Measurements from ENCODE around the gene PPP3CA. TPM values are rescaled to one million over a fixed set of nuclear protein-coding genes. Genes with fewer than 3 reads are reported as not detected.

The PPP3CA gene
- total RNA-seq, 1 experiment from 2014 or later, result 33.8 TPM

GRCh38 chr4:101265816-101266172 is 81.5 kb downstream of the PPP3CA start:
- H3K27me3 ChIP-seq (replicated peaks; ENCODE audit: control insufficient read depth, insufficient read depth, low read length), result no peaks in the 10 kb centered on the region
- 0 out of 2 replicates have a peak, but pooled peaks cover 4% of the 10 kb centered on the region for H3K4me1 ChIP-seq
- Mint-ChIP-seq H3K27ac (ENCODE audit: unreplicated experiment) (no peak overlapping the region), H3K9me3 (ENCODE audit: unreplicated experiment) (no peaks in the 10 kb centered on the region), H3K27me3 (ENCODE audit: insufficient read depth, unreplicated experiment) (no peaks in the 10 kb centered on the region), H3K4me1 (ENCODE audit: low read depth, unreplicated experiment) (peaks cover 13% of the 10 kb centered on the region), H3K4me3 (ENCODE audit: unreplicated experiment) (no peak overlapping the region), H3K36me3 (ENCODE audit: insufficient read depth, unreplicated experiment) (no peaks in the 10 kb centered on the region)
- intact Hi-C loops (cut with micrococcal nuclease; ENCODE audit: unreplicated experiment), result no loop called here
- no peaks in the 10 kb centered on the region for H3K36me3 ChIP-seq (ENCODE audit: control insufficient read depth, insufficient read depth, low read length)
- no TSS peak for BruUV-seq (replicated peaks)
- CTCF ChIA-PET, result no interaction called here
- POLR2A ChIA-PET, result no interaction called here
- no peak overlapping the region for H3K4me3 ChIP-seq (ENCODE audit: low read depth, low read length)
- no peak for DNase-seq
- no peaks in the 10 kb centered on the region for H3K9me3 ChIP-seq
- TF ChIP-seq, protein P1, sequence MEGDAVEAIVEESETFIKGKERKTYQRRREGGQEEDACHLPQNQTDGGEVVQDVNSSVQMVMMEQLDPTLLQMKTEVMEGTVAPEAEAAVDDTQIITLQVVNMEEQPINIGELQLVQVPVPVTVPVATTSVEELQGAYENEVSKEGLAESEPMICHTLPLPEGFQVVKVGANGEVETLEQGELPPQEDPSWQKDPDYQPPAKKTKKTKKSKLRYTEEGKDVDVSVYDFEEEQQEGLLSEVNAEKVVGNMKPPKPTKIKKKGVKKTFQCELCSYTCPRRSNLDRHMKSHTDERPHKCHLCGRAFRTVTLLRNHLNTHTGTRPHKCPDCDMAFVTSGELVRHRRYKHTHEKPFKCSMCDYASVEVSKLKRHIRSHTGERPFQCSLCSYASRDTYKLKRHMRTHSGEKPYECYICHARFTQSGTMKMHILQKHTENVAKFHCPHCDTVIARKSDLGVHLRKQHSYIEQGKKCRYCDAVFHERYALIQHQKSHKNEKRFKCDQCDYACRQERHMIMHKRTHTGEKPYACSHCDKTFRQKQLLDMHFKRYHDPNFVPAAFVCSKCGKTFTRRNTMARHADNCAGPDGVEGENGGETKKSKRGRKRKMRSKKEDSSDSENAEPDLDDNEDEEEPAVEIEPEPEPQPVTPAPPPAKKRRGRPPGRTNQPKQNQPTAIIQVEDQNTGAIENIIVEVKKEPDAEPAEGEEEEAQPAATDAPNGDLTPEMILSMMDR (IDR thresholded peaks at IDR 0.05; ENCODE audit: insufficient read depth in 1 of 2, low read depth in 1 of 2, low read length in 1 of 2, severe bottlenecking in 1 of 2, unreplicated experiment in 1 of 2), result no peak

GRCh38 chr4:101264993-101265815 is 82.1 kb downstream of the PPP3CA start:
- ChIA-PET CTCF (no interaction called here), POLR2A (no interaction called here)
- no TSS peak for BruUV-seq (replicated peaks)
- Mint-ChIP-seq H3K27me3 (ENCODE audit: insufficient read depth, unreplicated experiment) (no peaks in the 10 kb centered on the region), H3K4me1 (ENCODE audit: low read depth, unreplicated experiment) (peaks cover 13% of the 10 kb centered on the region), H3K27ac (ENCODE audit: unreplicated experiment) (no peak overlapping the region), H3K9me3 (ENCODE audit: unreplicated experiment) (no peaks in the 10 kb centered on the region), H3K36me3 (ENCODE audit: insufficient read depth, unreplicated experiment) (no peaks in the 10 kb centered on the region), H3K4me3 (ENCODE audit: unreplicated experiment) (no peak overlapping the region)
- 0 out of 2 replicates have a peak, but pooled peaks cover 4% of the 10 kb centered on the region for H3K4me1 ChIP-seq
- intact Hi-C loops (cut with micrococcal nuclease; ENCODE audit: unreplicated experiment), result no loop called here
- H3K36me3 ChIP-seq (ENCODE audit: control insufficient read depth, insufficient read depth, low read length), result no peaks in the 10 kb centered on the region
- H3K4me3 ChIP-seq (ENCODE audit: low read depth, low read length), result no peak overlapping the region
- H3K9me3 ChIP-seq, result no peaks in the 10 kb centered on the region
- TF ChIP-seq, protein P1 (IDR thresholded peaks at IDR 0.05; ENCODE audit: insufficient read depth in 1 of 2, low read depth in 1 of 2, low read length in 1 of 2, severe bottlenecking in 1 of 2, unreplicated experiment in 1 of 2), result no peak
- no peak for DNase-seq
- no peaks in the 10 kb centered on the region for H3K27me3 ChIP-seq (replicated peaks; ENCODE audit: control insufficient read depth, insufficient read depth, low read length)

GRCh38 chr4:101264512-101264911 is 82.8 kb downstream of the PPP3CA start:
- DNase-seq, result no peak
- Mint-ChIP-seq H3K4me3 (ENCODE audit: unreplicated experiment) (no peak overlapping the region), H3K9me3 (ENCODE audit: unreplicated experiment) (no peaks in the 10 kb centered on the region), H3K4me1 (ENCODE audit: low read depth, unreplicated experiment) (peaks cover 13% of the 10 kb centered on the region), H3K27me3 (ENCODE audit: insufficient read depth, unreplicated experiment) (no peaks in the 10 kb centered on the region), H3K27ac (ENCODE audit: unreplicated experiment) (no peak overlapping the region), H3K36me3 (ENCODE audit: insufficient read depth, unreplicated experiment) (no peaks in the 10 kb centered on the region)
- Histone ChIP-seq H3K36me3 (ENCODE audit: control insufficient read depth, insufficient read depth, low read length) (no peaks in the 10 kb centered on the region), H3K9me3 (no peaks in the 10 kb centered on the region), H3K4me3 (ENCODE audit: low read depth, low read length) (no peak overlapping the region), H3K27me3 (replicated peaks; ENCODE audit: control insufficient read depth, insufficient read depth, low read length) (no peaks in the 10 kb centered on the region), H3K4me1 (0 out of 2 replicates have a peak, but pooled peaks cover 4% of the 10 kb centered on the region)
- CTCF ChIA-PET, result no interaction called here
- intact Hi-C loops (cut with micrococcal nuclease; ENCODE audit: unreplicated experiment), result no loop called here
- BruUV-seq (replicated peaks), result no TSS peak
- POLR2A ChIA-PET, result no interaction called here
- TF ChIP-seq, protein P1 (IDR thresholded peaks at IDR 0.05; ENCODE audit: insufficient read depth in 1 of 2, low read depth in 1 of 2, low read length in 1 of 2, severe bottlenecking in 1 of 2, unreplicated experiment in 1 of 2), result no peak
